EH (cell line): ENCODE measurements around the gene KIF25.

Experiments used
- DNase-seq: peaks from one replicate; pipeline ENCODE4 v3.0.0-alpha.2; 2015; ENCODE audit warnings: low read depth

The KIF25 gene

GRCh38 chr6:168088161-168089053 is 90.9 kb downstream of the KIF25 start:
- DNase-seq, result peak; percentile 50

- no peak for DNase-seq
These were observed 92.0 kb downstream of the KIF25 start for GRCh38 chr6:168089186-168090063.

DNA sequence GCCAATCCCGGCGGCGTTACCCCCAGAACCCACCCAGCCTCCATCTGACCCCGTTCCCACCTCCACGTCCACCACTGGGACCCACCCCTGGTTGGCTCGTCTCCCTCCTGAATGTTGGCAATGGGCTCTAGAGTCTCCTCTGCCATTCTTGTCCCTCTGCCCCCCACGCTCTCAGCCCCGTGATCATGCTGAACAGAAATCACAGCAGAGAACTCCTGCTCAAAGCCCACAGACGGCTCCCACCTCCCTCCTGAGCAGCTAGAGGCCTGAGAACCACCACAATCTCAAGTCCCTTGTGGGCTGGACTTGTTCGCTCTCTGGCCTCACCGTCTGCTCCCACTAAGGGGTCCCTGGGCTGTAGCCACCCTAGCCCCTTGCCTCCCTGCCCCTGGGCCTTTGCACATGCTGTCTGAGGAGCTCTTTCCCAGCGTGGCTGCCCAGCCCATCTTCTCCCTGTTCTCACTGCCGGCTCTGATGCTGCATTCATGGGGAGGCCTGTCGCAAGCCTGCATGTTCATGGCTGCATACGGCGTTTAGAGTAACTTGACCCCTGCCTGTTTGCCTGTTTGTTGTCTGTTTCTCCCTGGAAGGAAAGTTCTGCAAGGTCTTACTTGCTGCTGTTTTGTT is 92.7 kb downstream of the KIF25 start:
- DNase-seq, result no peak

DNA sequence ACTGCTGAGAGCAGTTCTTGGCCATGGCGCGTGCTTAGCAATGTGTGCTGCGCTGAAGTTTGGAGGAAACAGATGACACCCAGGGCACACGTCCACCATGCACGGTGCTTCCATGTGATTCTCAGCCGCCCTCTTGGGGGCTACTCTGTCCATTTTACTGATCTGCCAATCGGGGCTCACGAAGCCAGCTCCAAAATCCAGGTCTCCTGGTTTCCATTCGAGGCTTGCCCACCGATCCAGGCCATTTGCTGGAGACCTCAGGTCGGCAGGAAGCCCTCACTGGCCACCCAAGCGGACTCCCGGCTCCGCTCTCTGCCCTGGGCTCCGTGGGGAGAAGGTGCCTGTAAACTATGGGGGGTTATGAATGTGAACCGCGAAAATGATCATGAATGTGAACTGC is 93.2 kb downstream of the KIF25 start:
- no peak for DNase-seq

DNA sequence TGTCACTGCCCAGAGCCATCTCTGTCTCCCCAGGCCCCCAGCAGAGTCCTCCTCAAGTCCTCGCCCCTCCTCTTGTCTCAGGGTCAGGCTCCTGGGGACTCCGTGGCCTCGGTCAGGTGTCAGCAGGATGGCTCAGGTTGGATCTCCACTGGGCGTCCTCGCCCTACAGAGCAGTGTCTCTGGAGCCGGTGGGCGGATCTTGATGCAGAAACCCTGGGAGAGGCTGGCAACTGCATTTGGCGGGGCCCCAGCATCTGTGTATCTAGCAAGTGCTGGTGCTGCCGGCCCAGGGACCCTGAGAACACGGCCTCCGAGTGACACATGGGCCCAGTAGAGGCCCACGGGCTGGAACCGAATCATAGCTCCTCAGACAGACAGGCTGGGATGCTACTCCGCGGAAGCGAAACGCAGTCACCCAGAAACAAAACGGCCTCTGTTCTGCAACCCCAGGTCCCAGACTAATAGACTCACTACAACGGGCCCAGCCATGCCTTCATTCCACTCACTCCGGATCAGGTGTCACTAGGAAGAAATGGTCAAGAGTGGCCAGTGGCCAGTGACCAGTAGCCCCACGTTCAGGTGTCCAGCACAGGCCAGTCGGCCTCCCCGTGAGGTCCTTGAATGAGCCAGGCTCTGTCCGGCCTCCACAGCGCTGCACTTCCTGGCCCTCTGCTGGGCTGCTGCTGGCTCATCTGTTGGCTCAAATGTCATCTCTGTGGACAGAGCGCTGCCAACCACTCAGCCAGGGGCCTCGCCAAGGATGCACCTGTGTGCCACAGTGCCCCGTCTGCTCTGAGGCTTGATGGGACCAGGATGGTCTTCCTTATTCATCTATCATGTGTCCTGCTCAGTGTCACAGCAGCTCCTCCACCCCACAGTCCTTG is 94.2 kb downstream of the KIF25 start:
- DNase-seq, result no peak

- DNase-seq, result no peak
These were observed 95.1 kb downstream of the KIF25 start for GRCh38 chr6:168092541-168092940.

DNA sequence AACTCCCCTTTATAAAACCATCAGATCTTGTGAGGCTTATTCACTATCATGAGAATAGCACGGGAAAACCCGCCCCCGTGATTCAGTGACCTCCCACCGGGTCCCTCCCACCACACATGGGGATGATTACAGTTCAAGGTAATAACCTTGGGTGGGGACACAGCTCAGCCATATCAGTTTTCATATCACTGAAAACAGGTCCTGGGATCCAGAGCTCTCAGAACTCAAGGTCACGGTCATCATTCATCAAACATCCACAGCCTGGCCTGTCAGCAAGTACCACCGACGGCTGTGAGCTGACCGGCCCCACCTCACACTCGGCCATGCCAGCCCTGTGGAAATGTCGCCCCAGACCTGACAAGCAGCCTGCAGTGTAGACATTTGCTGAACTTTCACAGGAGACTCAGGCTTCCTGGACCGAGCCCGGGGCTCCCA is 95.6 kb downstream of the KIF25 start:
- no peak for DNase-seq

GRCh38 chr6:168093634-168094033 is 96.2 kb downstream of the KIF25 start:
- DNase-seq, result no peak
